Measurements from ENCODE around the gene GSTM2. TPM values are rescaled to one million over a fixed set of nuclear protein-coding genes. Genes with fewer than 3 reads are reported as not detected.

GSTM2 gene
- total RNA-seq, 1 experiment from 2014 or later = 14.9 TPM

DNA sequence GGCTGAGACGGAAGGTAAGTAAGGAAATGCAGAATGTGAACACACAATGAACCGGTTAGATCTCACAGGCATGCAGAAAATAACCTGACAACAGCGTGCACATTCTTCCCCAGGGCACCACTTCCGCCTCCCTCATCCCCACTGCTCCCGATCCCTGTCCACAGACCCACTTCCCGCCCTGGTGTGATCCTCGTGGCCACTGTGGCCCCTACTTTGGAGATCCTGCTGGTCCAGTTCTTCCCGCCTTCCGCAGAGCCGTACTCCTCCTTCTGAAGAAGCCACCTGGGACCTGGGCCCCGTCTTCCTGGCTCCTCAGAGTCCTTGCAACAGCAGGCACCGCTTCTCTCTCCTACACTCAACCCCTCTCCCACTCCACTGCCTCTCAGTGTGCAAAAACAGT lies 13.3 kb upstream of the GSTM2 start:
- no peaks in the 10 kb centered on the region for H4K20me1 ChIP-seq (ENCODE audit: control insufficient read depth, insufficient read depth, insufficient read length)
- no peak overlapping the region for H3K18ac ChIP-seq (ENCODE audit: insufficient read length, low read depth, low read length)
- H2BK15ac ChIP-seq (ENCODE audit: low read depth, low read length) = no peak overlapping the region
- no peaks in the 10 kb centered on the region for H3K4me1 ChIP-seq (ENCODE audit: insufficient read depth, low read length)
- no peak overlapping the region for H2BK12ac ChIP-seq (ENCODE audit: insufficient read length, low read depth, low read length)
- TF ChIP-seq, protein P1, sequence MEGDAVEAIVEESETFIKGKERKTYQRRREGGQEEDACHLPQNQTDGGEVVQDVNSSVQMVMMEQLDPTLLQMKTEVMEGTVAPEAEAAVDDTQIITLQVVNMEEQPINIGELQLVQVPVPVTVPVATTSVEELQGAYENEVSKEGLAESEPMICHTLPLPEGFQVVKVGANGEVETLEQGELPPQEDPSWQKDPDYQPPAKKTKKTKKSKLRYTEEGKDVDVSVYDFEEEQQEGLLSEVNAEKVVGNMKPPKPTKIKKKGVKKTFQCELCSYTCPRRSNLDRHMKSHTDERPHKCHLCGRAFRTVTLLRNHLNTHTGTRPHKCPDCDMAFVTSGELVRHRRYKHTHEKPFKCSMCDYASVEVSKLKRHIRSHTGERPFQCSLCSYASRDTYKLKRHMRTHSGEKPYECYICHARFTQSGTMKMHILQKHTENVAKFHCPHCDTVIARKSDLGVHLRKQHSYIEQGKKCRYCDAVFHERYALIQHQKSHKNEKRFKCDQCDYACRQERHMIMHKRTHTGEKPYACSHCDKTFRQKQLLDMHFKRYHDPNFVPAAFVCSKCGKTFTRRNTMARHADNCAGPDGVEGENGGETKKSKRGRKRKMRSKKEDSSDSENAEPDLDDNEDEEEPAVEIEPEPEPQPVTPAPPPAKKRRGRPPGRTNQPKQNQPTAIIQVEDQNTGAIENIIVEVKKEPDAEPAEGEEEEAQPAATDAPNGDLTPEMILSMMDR (conservative IDR thresholded peaks at IDR 0.05) = no peak
- H3K9ac ChIP-seq (ENCODE audit: extremely low read depth, insufficient read length, low read length) = no peak overlapping the region
- peak overlapping the region in 1 of 2 experiments; percentile 94; a peak in 2 of 5 replicates for H3K4me3 Mint-ChIP-seq
- H2AK5ac ChIP-seq (ENCODE audit: insufficient read length, low read length) = no peak overlapping the region
- peaks cover 5 to 14% of the 10 kb centered on the region in 2 experiments; a peak in 3 of 4 replicates for H3K4me1 Mint-ChIP-seq
- no peak overlapping the region for H3T11ph ChIP-seq (ENCODE audit: low read length)
- H2BK20ac ChIP-seq (ENCODE audit: low read depth, low read length, poor library complexity, severe bottlenecking) = no peak overlapping the region
- H4K8ac ChIP-seq (replicated peaks; ENCODE audit: insufficient read length, low read depth, low read length) = no peak overlapping the region
- H4K5ac ChIP-seq (ENCODE audit: insufficient read length, low read depth, low read length) = no peak overlapping the region
- H3K36me3 Mint-ChIP-seq (ENCODE audit: insufficient read depth in 1 of 3, low read depth in 3 of 3) = no peaks in the 10 kb centered on the region
- no peak for DNase-seq
- no peaks in the 10 kb centered on the region for H3K79me2 ChIP-seq (ENCODE audit: insufficient read depth, low read length)
- no peak overlapping the region for H2BK5ac ChIP-seq (ENCODE audit: insufficient read length, low read length)
- H3K27me3 Mint-ChIP-seq (ENCODE audit: low read depth) = peaks cover 42% of the 10 kb centered on the region
- no peaks in the 10 kb centered on the region for H3K9me3 ChIP-seq (ENCODE audit: control insufficient read depth, low read depth, low read length)
- H3K27me3 ChIP-seq (ENCODE audit: insufficient read depth, low read length) = no peaks in the 10 kb centered on the region
- no peak overlapping the region for H3K27ac ChIP-seq (ENCODE audit: insufficient read length, low read depth, low read length)
- H2AFZ ChIP-seq (ENCODE audit: low read length) = no peak overlapping the region
- peaks cover 4% of the 10 kb centered on the region for H3K23me2 ChIP-seq (ENCODE audit: insufficient read length, low read depth, low read length, poor library complexity, severe bottlenecking)
- no peak overlapping the region; a peak in 1 of 7 replicates for H3K27ac Mint-ChIP-seq
- no peaks in the 10 kb centered on the region for H3K79me1 ChIP-seq (ENCODE audit: insufficient read depth, low read depth, low read length, poor library complexity, severe bottlenecking)
- no peak overlapping the region for H3K56ac ChIP-seq (ENCODE audit: insufficient read length, low read depth, low read length)
- H3K14ac ChIP-seq (ENCODE audit: insufficient read depth, low read length) = no peak overlapping the region
- no peaks in the 10 kb centered on the region for H3K9me3 Mint-ChIP-seq
- H2BK120ac ChIP-seq (ENCODE audit: low read depth, low read length, poor library complexity, severe bottlenecking) = no peak overlapping the region
- WGBS (ENCODE audit: extremely low coverage, insufficient read length, low lambda C conversion rate) = no CpG with 5 or more reads among the region's 12 CpGs
- H3K4ac ChIP-seq (ENCODE audit: low read depth, low read length) = no peak overlapping the region
- H4K91ac ChIP-seq (ENCODE audit: insufficient read length, low read depth, low read length) = no peak overlapping the region
- no peak overlapping the region for H3K23ac ChIP-seq (ENCODE audit: insufficient read length, low read depth, low read length)
- no peak overlapping the region for H3K4me2 ChIP-seq (ENCODE audit: insufficient read depth, insufficient read length, low read length)
